HCT116 (cell line): ENCODE data around the gene SLC6A19. TPM values are rescaled to one million over a fixed set of nuclear protein-coding genes. Genes with fewer than 3 reads are reported as not detected.

ENCODE experiments used
- ATAC-seq: fragments of 200-7000 bp; cut with Tn5 transposase; 2 replicates; pipeline ENCODE4 v1.9.1; 2020; ENCODE audit warnings: mild to moderate bottlenecking, moderate library complexity
- BruUV-seq: library from RNA; stranded (reverse); fragments of 400-500 nt; replicated peaks from 2 replicates; lab custom pipeline; 2021; lab: Mats Ljungman, UMichigan
- CTCF ChIA-PET: fragments of 300-600 bp; sonication (Branson Sonifier 250); formaldehyde crosslinking; loops from one replicate; lab custom pipeline; 2021; ENCODE audit warnings: antibody characterized with exemption; lab: Charles Lee
- POLR2A ChIA-PET: fragments of 300-600, 350-600 bp; sonication (Branson Sonifier 250); formaldehyde crosslinking; loops from one replicate; lab custom pipeline; 2021; ENCODE audit warnings: antibody characterized with exemption; lab: Charles Lee
- RAD21 ChIA-PET, 2 experiments: fragments of 300-600 bp; sonication (Branson Sonifier 250); formaldehyde crosslinking; loops; one replicate each; lab custom pipeline; 2023; ENCODE audit warnings: low total read pairs in 2 of 2; ENCODE audit not compliant: uncharacterized antibody in 2 of 2, unreplicated experiment in 2 of 2, low non-redundant PET in 1 of 2; lab: Charles Lee
- DNase-seq: peaks from one replicate; pipeline ENCODE4 v3.0.0-alpha.2; 2010; ENCODE audit warnings: low read depth, low spot score
- H2AFZ ChIP-seq: fragments of 200-600 bp; shearing (Covaris generic), sonication (generic); 2 replicates; pipeline ENCODE4 v1.6.1; 2017; ENCODE audit warnings: low read depth, mixed run types, mixed read lengths, antibody characterized with exemption, low read length; ENCODE audit not compliant: poor library complexity, severe bottlenecking
- H3K27ac ChIP-seq: 2 replicates; pipeline ENCODE4 v1.5.1; 2012; ENCODE audit warnings: low read depth, low read length
- H3K27me3 ChIP-seq: fragments of 200-600 bp; sonication (generic); 2 replicates; pipeline ENCODE4 v1.6.1; 2016; ENCODE audit warnings: mixed run types, low read length, mixed read lengths; ENCODE audit not compliant: insufficient read depth
- H3K36me3 ChIP-seq, 2 experiments: fragments of 200-500 bp in 1 of 2; fragments of 200-600 bp in 1 of 2; sonication (Bioruptor generic) in 1 of 2; sonication (generic) in 1 of 2; 2 replicates each; pipeline versions ENCODE4 v1.5.1 to v1.6.1; 2014 to 2016; ENCODE audit warnings: low read length in 2 of 2, inconsistent platforms in 1 of 2, mixed read lengths in 1 of 2, mixed run types in 1 of 2; ENCODE audit not compliant: insufficient read depth in 2 of 2, control insufficient read depth in 1 of 2
- H3K4me1 ChIP-seq, 2 experiments: fragments of 200-600 bp in 1 of 2; sonication (generic) in 1 of 2; 2 replicates each; pipeline versions ENCODE4 v1.5.1 to v1.6.1; 2012 to 2017; ENCODE audit warnings: low read length in 2 of 2, inconsistent platforms in 1 of 2, mild to moderate bottlenecking in 1 of 2, mixed read lengths in 1 of 2, mixed run types in 1 of 2, moderate library complexity in 1 of 2; ENCODE audit not compliant: insufficient read depth in 2 of 2, control insufficient read depth in 1 of 2
- H3K4me2 ChIP-seq: fragments of 200-600 bp; sonication (generic); 2 replicates; pipeline ENCODE4 v1.6.1; 2017; ENCODE audit warnings: mixed run types, low read length, mixed read lengths
- H3K4me3 ChIP-seq, 2 experiments: fragments of 200-600 bp in 1 of 2; sonication (generic) in 1 of 2; replicated peaks in 1 of 2; 2 replicates each; pipeline ENCODE4 v1.5.1; 2011 to 2016; ENCODE audit warnings: low read length in 2 of 2, control low read depth in 1 of 2, low read depth in 1 of 2, mild to moderate bottlenecking in 1 of 2, mixed read lengths in 1 of 2, mixed run types in 1 of 2
- H3K79me2 ChIP-seq: fragments of 200-600 bp; sonication (generic); 2 replicates; pipeline ENCODE4 v1.6.1; 2017; ENCODE audit warnings: mild to moderate bottlenecking, mixed run types, low read length, moderate library complexity, mixed read lengths; ENCODE audit not compliant: insufficient read depth
- H3K9ac ChIP-seq: fragments of 200-600 bp; sonication (generic); 2 replicates; pipeline ENCODE4 v1.6.1; 2016; ENCODE audit warnings: low read length, mixed read lengths
- H3K9me2 ChIP-seq: fragments of 200-600 bp; sonication (generic), shearing (Covaris generic); 2 replicates; pipeline ENCODE4 v1.6.1; 2017; ENCODE audit warnings: mixed run types, mild to moderate bottlenecking, moderate library complexity; ENCODE audit not compliant: insufficient read depth
- H3K9me3 ChIP-seq, 2 experiments: fragments of 200-500 bp in 1 of 2; fragments of 200-600 bp in 1 of 2; sonication (Bioruptor generic) in 1 of 2; sonication (generic) in 1 of 2; 2 replicates each; pipeline ENCODE4 v1.6.1; 2014 to 2017; ENCODE audit warnings: low read length in 2 of 2, mixed read lengths in 2 of 2, inconsistent platforms in 1 of 2, low read depth in 1 of 2, mild to moderate bottlenecking in 1 of 2, mixed run types in 1 of 2, moderate library complexity in 1 of 2; ENCODE audit not compliant: control insufficient read depth in 1 of 2, insufficient read depth in 1 of 2
- H4K20me1 ChIP-seq: fragments of 200-600 bp; sonication (generic), shearing (Covaris generic); 2 replicates; pipeline ENCODE4 v1.6.1; 2017; ENCODE audit warnings: mixed run types, mild to moderate bottlenecking, moderate library complexity; ENCODE audit not compliant: insufficient read depth
- ELF1 ChIP-seq: IDR thresholded peaks from 2 replicates; pipeline ENCODE4 v1.6.1; 2012; ENCODE audit warnings: low read depth, borderline replicate concordance
- FOSL1 ChIP-seq: IDR thresholded peaks from 2 replicates; pipeline ENCODE4 v1.6.1; 2012; ENCODE audit warnings: low read depth
- JUND ChIP-seq: IDR thresholded peaks from 2 replicates; pipeline ENCODE4 v1.6.1; 2012
- POLR2A ChIP-seq: IDR thresholded peaks from 2 replicates; pipeline ENCODE4 v1.7.0; 2011; ENCODE audit warnings: borderline replicate concordance; ENCODE audit not compliant: insufficient read depth, insufficient read length; ENCODE audit errors: extremely low read depth
- YY1 ChIP-seq: IDR thresholded peaks from 2 replicates; pipeline ENCODE4 v1.6.1; 2011; ENCODE audit warnings: low read length, low read depth, moderate library complexity, mild to moderate bottlenecking; ENCODE audit not compliant: insufficient replicate concordance; ENCODE audit errors: extremely low read depth
- ZNF274 ChIP-seq: fragments of 200-500 bp; sonication (Bioruptor generic); IDR thresholded peaks from 2 replicates; pipeline ENCODE4 v1.6.1; 2014; ENCODE audit warnings: mild to moderate bottlenecking, low read depth, low read length, inconsistent platforms
- intact Hi-C: fragments of 100-400 bp; cut with micrococcal nuclease; formaldehyde crosslinking; loops from 2 replicates; pipeline ENCODE4 v1.10.0; 2022
- total RNA-seq: library from RNA; stranded (reverse); gene quantifications from one replicate; pipeline ENCODE4 v1.2.1, GENCODE V29; 2021; ENCODE audit not compliant: unreplicated experiment
- TF ChIP-seq, protein P1 (sequence below): IDR thresholded peaks from 2 replicates; pipeline ENCODE4 v1.6.1; 2012
- TF ChIP-seq, protein P2 (sequence below): IDR thresholded peaks from 2 replicates; pipeline ENCODE4 v1.6.1; 2012
- TF ChIP-seq, protein P3 (sequence below): IDR thresholded peaks from 2 replicates; pipeline ENCODE4 v1.6.1; 2012; ENCODE audit warnings: low read depth

SLC6A19 gene
- total RNA-seq, 1 experiment from 2014 or later = not detected

DNA sequence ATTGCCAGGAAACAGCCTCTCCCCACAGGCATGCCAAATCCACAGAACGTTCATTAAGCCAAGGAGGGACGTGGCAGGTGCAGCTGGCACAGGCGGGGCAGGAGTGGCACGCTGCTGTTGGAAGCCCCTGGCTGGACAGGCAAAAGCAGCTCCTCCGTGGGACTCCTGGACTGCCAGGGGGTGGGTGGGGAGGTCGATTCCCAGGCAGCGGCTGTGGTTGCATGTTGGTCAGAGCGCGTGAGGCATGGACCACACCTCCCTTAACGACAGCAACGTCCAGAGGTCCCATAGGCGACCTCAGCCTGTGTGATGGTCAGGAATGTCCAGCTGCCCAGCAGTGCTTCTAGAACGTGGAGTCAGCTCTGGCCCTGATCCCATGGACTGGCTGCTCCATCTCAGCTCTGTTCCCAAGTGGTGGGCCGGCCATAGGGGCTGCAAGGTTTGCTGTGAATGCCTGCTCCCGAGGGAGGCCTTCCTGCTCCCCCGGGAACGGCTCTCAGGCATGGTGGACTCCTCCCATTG lies 6.9 kb downstream of the SLC6A19 start:
- Histone ChIP-seq H3K9ac (no peak overlapping the region), H3K27me3 (no peaks in the 10 kb centered on the region), H3K9me3 (no peaks in the 10 kb centered on the region), H3K4me2 (no peak overlapping the region), H3K9me2 (no peaks in the 10 kb centered on the region), H3K27ac (no peak overlapping the region), H4K20me1 (no peaks in the 10 kb centered on the region), H3K4me1 (no peaks in the 10 kb centered on the region), H3K79me2 (no peaks in the 10 kb centered on the region), H2AFZ (no peak overlapping the region), H3K4me3 (no peak overlapping the region), H3K36me3 (no peaks in the 10 kb centered on the region)
- RAD21 ChIA-PET = interaction anchor here in 1 of 2 experiments (0.7 kb wide), 1 partner anchor 262 kb away, joined by 3 read pairs; no protein-coding TSS in a partner anchor
- TF ChIP-seq FOSL1 = no peak
- no peak for TF ChIP-seq ELF1
- TF ChIP-seq, protein P1, sequence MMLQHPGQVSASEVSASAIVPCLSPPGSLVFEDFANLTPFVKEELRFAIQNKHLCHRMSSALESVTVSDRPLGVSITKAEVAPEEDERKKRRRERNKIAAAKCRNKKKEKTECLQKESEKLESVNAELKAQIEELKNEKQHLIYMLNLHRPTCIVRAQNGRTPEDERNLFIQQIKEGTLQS = no peak
- TF ChIP-seq JUND = no peak
- TF ChIP-seq YY1 = no peak
- TF ChIP-seq POLR2A = no peak
- TF ChIP-seq, protein P2, sequence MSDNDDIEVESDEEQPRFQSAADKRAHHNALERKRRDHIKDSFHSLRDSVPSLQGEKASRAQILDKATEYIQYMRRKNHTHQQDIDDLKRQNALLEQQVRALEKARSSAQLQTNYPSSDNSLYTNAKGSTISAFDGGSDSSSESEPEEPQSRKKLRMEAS = no peak
- TF ChIP-seq, protein P3, sequence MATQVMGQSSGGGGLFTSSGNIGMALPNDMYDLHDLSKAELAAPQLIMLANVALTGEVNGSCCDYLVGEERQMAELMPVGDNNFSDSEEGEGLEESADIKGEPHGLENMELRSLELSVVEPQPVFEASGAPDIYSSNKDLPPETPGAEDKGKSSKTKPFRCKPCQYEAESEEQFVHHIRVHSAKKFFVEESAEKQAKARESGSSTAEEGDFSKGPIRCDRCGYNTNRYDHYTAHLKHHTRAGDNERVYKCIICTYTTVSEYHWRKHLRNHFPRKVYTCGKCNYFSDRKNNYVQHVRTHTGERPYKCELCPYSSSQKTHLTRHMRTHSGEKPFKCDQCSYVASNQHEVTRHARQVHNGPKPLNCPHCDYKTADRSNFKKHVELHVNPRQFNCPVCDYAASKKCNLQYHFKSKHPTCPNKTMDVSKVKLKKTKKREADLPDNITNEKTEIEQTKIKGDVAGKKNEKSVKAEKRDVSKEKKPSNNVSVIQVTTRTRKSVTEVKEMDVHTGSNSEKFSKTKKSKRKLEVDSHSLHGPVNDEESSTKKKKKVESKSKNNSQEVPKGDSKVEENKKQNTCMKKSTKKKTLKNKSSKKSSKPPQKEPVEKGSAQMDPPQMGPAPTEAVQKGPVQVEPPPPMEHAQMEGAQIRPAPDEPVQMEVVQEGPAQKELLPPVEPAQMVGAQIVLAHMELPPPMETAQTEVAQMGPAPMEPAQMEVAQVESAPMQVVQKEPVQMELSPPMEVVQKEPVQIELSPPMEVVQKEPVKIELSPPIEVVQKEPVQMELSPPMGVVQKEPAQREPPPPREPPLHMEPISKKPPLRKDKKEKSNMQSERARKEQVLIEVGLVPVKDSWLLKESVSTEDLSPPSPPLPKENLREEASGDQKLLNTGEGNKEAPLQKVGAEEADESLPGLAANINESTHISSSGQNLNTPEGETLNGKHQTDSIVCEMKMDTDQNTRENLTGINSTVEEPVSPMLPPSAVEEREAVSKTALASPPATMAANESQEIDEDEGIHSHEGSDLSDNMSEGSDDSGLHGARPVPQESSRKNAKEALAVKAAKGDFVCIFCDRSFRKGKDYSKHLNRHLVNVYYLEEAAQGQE = no peak
- no peak for TF ChIP-seq ZNF274
- DNase-seq = no peak
- POLR2A ChIA-PET = no interaction called here
- ATAC-seq = no peak
- BruUV-seq = no TSS peak
- intact Hi-C loops = loop anchor here (2.0 kb wide), 1 partner anchor 261 kb away; no protein-coding TSS in a partner anchor
- CTCF ChIA-PET = interaction anchor here (0.6 to 1.1 kb wide), 4 partner anchors 42 to 437 kb away, joined by 3 to 6 read pairs (median 4); no protein-coding TSS in a partner anchor
